ENCODE measurements around the gene KLHL22.

GRCh38 chr22:20426259-20426615 is 69.4 kb downstream of the KLHL22 start:
- TF ChIP-seq CTCF (IDR thresholded peaks at IDR 0.05; ENCODE audit: low read depth, low read length, poor library complexity, severe bottlenecking) = no peak
- no peak for TF ChIP-seq EZH2phosphoT487 (IDR thresholded peaks at IDR 0.05; ENCODE audit: borderline replicate concordance, low read length)

Measured in DOHH2 (cell line).